GM12892 (cell line): ENCODE results near the gene TCF7. TPM values are rescaled to one million over a fixed set of nuclear protein-coding genes. Genes with fewer than 3 reads are reported as not detected.
A peak's percentile ranks its signal among the peaks of the same experiment; 100 is the strongest.

ENCODE experiments used
- DNase-seq: peaks from one replicate; pipeline ENCODE4 v3.0.0; 2011; ENCODE audit not compliant: insufficient read length
- FAIRE-seq: peaks from 2 replicates; lab custom pipeline; 2011; peaks lifted over from hg19 to GRCh38; lab: Jason Lieb, UNC
- POLR2A ChIP-seq: IDR thresholded peaks from 2 replicates; pipeline ENCODE4 v1.6.1; 2011; ENCODE audit warnings: low read depth, low read length, control low read depth
- POLR2AphosphoS5 ChIP-seq: IDR thresholded peaks from 2 replicates; pipeline ENCODE4 v1.6.1; 2011; ENCODE audit warnings: low read depth, low read length, control low read depth
- TAF1 ChIP-seq: IDR thresholded peaks from 2 replicates; pipeline ENCODE4 v1.6.1; 2011; ENCODE audit warnings: low read depth, mild to moderate bottlenecking, control low read depth, low read length, borderline replicate concordance
- polyA plus RNA-seq: library from polyadenylated mRNA; unstranded; fragments of >200 nt; gene quantifications from one replicate; pipeline ENCODE4 v1.2.1, GENCODE V29; 2012; ENCODE audit warnings: missing spikeins, inconsistent platforms; ENCODE audit not compliant: missing spikeins

The TCF7 gene
- polyA plus RNA-seq, result 39.3 TPM

DNA sequence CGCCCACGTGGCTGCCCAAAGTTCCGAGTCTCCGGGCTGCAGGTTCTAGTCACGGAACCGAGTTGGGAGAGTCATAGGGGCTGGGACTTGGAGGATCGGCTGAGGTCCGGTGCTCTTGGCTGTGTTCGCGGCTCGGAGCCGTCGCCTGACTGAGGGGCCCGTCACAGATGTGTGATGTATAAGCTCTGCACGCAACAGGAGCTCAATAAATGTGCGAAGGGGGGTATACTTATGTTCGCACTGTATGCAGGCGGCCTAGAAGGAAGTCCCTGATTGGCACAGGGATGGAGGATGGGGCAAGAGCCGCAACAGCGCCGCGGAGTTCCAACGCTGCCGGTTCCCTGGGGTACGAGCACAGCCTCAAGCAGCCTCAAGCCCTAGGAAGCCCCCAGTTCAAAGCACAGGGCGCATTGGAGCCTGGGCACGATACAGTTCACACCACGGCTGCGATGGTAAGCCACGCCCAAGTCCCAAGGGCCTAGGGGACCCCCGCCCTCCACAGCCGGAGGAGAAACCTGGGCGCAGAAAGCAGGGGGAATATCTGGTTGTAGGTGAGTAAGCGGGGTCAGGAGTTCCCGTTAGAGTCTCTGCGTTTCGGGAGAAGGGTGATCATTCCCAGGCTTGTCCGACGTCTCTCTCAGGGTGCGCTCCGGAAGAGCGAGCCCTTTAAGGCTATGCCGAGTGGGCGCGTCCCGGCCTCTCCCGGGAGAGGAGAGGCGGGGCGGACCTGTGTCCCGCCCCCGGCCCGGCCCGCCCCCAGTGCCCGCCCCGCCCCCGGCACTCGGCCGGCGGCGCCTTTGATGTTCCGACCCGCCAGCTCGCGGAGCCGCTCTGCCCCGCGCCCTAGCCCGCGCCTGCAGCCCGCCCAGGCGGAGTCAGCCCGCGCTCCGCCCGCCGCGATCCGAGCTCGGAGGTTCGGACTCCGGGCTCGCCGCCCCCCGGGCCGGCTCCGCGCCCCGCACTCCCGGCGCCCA lies at the start of gene TCF7:
TCF7 (plus strand) TSS at position 780 of the 974 bp plus-strand sequence. CDS start 226 bp downstream, outside the sequence.
- TF ChIP-seq TAF1 (0 out of 2 replicates have a peak, but pooled peaks have one; percentile 40), POLR2A (peak; percentile 60; the same call in 1 of the 2 replicates), POLR2AphosphoS5 (peak; percentile 54; the same call in 1 of the 2 replicates)
- peak; percentile 83 for FAIRE-seq
- peak; percentile 92 for DNase-seq

DNA sequence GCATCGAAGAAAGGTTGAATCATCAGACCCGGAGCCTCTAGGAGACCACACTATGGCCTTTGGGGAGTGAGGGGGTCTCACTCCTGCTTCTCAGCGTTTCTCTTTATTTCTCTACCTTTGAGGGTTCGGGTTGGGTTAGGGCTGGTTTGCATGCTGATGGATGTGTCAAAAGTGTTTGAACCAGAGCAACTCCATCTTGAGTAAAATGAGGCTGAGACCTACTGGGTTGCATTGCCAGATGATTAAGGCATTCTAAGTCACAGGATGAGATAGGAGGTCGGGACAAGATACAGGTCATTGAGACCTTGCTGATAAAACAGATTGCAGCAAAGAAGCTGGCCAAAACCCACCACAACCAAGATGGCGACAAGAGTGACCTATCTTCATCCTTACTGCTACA lies 44.9 kb upstream of the TCF7 start:
- no peak for TF ChIP-seq POLR2AphosphoS5
- no peak for TF ChIP-seq TAF1
- TF ChIP-seq POLR2A, result no peak
- FAIRE-seq (no peak), DNase-seq (no peak)

DNA sequence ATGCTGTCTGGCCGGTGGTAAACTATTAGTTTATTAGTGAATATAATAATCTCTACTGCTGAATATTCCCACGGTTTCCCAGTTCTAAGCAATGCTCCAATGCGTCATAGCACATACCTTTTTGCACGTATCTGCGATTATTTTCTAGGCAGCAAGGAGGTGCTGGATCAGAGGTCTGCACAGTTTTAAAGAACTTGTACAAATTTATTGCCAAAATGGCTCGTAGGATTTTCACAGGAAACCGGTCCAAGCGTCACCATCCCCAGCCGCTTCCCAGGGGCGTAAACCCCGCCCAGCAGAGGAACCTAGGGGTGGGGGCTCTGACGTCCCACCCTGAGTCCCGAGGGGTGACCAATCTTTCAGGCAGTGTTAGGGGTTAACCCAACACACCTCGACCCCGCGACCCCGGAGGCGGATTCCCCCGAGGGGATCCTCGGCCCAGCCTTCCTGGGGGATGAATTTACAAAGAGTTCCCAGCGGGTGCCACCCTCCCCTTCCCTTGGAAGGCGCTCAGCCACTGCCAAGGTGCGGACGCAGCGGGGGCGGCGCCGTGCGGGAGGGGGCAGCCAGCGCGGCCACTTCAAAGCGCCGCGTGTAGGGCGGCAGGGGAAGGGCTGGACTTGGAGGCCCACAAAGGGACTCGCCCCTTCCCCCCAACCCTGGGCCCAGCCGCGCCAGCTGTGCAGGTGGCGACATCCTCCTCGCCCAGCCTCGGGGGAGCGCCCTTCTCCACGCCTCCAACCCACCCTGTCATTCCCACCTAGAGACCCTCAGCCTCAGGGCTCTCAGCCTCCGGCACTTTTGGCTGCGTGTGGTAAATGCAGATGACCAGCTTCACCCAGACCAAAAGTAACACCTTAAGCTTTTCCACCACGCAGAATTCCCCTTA lies 43.5 kb upstream of the TCF7 start:
- TF ChIP-seq POLR2A (no peak; the same call in 1 of the 2 replicates), TAF1 (no peak), POLR2AphosphoS5 (no peak)
- DNase-seq (peak; percentile 36), FAIRE-seq (peak; percentile 68)

DNA sequence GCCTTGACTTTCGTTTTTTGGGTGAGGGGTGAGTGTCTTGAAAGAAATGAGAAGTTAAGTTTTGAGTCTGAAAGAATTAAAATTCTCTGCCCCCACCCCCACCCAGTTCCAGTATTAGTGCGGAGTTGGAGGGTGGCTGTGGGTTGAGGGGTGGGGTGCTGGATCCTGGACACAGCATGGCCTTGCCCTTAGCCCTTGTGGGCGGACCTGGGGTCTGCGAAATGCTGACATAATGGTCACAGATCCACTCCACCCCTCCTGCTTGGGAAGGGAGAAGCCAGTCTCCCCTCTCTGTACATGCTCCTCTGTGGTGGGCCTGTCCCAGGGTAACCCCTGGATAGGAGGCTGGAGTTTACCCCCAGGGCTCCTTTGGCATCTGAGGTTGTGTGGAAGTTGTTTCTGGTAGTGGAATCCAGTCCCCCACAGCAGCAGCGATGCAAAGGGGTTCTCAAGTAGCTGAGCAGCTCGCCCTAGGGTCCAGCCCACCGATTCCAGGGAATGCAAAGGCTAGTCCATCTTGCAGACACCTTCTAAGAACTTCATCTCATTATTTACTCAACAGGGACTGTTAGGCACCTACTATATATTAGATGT lies 42.8 kb upstream of the TCF7 start:
- TF ChIP-seq TAF1 (no peak), POLR2A (no peak), POLR2AphosphoS5 (no peak)
- DNase-seq (no peak), FAIRE-seq (no peak)

DNA sequence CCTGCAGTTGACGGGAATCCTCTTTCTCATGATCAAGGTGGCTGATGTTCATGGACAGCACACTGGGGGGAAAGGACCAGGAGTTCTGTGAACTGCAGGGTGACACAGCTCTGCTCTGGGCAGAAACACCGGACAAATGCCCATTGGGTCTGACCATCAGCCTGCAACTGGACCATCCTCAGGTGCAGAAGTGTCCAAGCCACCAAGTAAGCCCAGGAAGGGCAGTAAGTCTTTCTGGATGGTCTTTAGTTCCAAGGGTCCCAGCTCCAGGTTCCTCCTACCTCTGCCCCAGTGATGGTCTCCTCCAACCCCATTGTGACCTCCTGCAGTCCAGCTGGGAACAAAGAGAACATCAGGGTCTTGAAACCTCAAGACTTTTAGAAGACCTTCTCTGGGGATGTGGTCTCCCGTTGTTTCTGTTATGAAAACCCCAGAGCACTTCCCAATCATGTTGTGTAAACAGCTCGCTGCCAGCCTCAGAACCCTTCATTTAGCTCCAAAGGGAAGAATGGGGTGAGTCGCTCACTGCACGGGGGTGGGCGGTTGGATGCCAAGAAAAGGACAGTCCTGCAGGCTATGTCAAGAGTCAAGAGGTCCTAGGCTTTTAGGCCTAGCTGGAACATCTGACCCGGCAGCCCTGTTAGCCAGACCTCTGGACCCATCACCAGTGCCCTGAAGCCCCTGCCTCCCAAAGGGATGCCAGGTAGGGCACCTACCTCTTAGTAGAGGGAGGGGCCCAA lies 41.8 kb upstream of the TCF7 start:
- DNase-seq (no peak), FAIRE-seq (no peak)
- TF ChIP-seq POLR2A (no peak), POLR2AphosphoS5 (no peak), TAF1 (no peak)

DNA sequence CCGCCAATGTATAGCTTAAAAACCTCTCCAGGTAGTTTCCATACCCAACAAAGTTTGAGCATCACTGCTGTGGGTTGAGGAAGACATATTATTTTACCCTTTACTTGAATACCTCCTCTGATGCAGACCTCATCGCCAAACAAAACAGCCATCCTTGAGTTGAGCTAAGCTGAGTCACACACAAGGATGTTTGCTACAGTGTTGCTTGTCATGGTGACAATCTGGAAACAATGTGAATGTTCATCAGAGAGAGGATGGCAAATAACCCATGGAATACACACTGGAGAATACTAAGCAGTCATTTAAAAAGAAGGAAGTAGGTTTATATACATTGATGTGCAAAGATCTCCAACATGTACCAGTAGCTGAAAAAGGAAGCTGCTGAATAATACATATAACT lies 41.1 kb upstream of the TCF7 start:
- FAIRE-seq, result no peak
- TF ChIP-seq POLR2AphosphoS5, result no peak
- no peak for TF ChIP-seq POLR2A
- TF ChIP-seq TAF1, result no peak
- no peak for DNase-seq

DNA sequence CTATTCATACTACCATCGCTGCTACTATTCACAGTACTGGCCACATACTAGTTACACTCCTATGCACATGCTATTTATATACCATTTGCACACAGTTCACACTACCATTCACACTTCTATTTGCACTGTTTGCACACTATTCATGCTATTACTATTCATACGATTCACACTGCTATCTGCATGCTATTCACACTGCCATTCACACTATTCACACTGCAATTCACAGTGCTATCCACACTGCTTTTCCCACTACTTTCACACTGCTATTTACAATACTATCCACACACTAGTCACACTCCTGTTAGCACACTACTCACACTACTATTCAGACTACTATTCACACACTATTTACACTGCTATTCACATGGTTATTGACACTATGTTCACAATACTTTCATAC lies 39.4 kb upstream of the TCF7 start:
- TF ChIP-seq TAF1 (no peak), POLR2A (no peak), POLR2AphosphoS5 (no peak)
- DNase-seq, result no peak
- FAIRE-seq, result no peak

DNA sequence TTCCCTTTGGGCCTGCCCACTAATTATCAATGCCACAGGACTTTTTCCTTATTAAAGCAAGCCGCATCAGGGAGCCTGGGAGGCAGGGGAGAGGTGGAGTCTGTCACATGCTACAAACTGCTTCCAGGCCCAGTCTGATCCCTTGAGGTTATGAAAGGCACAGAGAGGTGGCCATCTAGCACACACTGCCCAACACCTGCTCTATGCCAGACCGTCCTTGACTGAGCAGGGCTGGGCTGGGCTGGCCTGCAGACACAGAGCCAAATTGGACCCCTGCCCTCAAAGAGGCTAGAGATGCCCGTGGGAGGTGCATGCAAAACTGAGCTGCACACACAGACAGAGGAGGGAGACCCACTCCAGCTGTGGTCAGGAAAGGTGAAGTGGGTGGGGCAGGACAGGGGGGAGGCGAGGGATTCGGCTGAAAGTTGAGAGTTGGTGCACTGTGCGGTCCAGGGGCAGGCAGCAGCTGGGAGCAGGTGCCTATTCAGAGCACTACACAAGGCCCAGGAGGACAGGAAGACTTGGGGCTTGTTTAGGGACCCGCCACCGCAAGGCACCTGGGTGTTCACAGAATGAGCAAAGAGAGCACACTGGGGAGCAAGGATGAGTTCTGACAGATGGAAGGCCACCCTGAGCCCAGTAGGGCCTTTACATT lies 36.4 kb upstream of the TCF7 start:
- no peak for FAIRE-seq
- TF ChIP-seq TAF1 (no peak), POLR2A (no peak), POLR2AphosphoS5 (no peak)
- DNase-seq, result no peak

DNA sequence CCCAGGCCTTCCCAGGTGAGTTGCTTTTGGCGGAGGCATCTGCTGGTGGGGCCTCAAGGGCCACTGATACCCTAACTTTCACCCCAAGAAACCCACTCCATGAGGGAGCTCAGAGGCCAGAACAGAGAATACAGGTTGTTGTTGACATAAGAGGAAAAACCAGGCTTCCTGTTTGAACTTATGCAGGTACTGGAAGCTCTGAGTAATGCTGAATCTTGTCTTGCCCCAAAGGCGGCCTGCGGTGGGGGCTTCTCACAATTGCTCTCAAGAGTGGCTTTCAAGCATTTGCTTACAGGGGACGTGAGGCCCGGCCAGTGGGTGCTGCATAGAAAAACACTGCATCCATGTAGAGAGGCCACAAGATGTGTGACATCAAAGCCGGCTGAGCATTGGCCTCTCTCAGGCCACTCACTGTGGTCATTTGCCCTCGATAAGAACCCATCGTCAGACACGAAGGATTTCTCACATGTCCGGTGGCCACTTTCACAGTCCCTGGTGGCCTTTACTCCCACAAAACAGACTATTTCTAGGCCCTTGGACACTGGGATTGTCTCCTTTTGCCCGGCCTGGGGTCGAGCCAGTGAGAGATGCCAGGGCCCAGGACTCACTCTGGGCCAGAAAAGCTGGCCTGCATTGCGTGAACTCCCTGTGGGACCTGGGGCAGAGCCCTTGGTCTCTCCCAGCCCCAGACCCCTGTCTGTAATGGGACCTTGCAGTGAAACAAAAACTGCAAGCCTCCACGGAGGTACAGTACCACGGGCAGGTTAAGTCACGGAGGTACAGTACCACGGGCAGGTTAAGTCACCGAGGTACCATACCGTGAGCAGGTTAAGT lies 34.5 kb upstream of the TCF7 start:
- no peak for FAIRE-seq
- no peak for TF ChIP-seq POLR2A
- TF ChIP-seq POLR2AphosphoS5, result no peak

More for the DNA sequence above, 34.5 kb upstream of the TCF7 start:
- DNase-seq, result no peak
